ENCODE measurements around the gene TMEM131L. TPM values are rescaled to one million over a fixed set of nuclear protein-coding genes. Genes with fewer than 3 reads are reported as not detected.

TMEM131L gene
- total and polyA plus RNA-seq, 2 experiments from 2014 or later: 3.3 to 7.4 TPM

- H3K4me3 ChIP-seq: no peak overlapping the region
- H3K36me3 ChIP-seq: no peaks in the 10 kb centered on the region
- no peak for TF ChIP-seq CTCF (IDR thresholded peaks at IDR 0.05; ENCODE audit: low read depth, low read length)
- H3K27me3 ChIP-seq: no peaks in the 10 kb centered on the region
- H3K9me3 ChIP-seq (ENCODE audit: low read depth): no peaks in the 10 kb centered on the region
- no peaks in the 10 kb centered on the region for H3K4me1 ChIP-seq (ENCODE audit: low read depth)
- no peak overlapping the region for H3K27ac ChIP-seq
- no peak for DNase-seq (ENCODE audit: low read depth in 1 of 2, low spot score in 1 of 2)
Observed at GRCh38 chr4:153419673-153420278, 46.4 kb upstream of the TMEM131L start.

- Histone ChIP-seq H3K4me3 (no peak overlapping the region), H3K36me3 (no peaks in the 10 kb centered on the region), H3K9me3 (ENCODE audit: low read depth) (no peaks in the 10 kb centered on the region), H3K27ac (no peak overlapping the region), H3K4me1 (ENCODE audit: low read depth) (no peaks in the 10 kb centered on the region), H3K27me3 (no peaks in the 10 kb centered on the region)
- TF ChIP-seq CTCF (IDR thresholded peaks at IDR 0.05; ENCODE audit: low read depth, low read length): no peak
- DNase-seq (ENCODE audit: low read depth in 1 of 2, low spot score in 1 of 2): peak in 1 of 2 donors; percentile 30
Observed at GRCh38 chr4:153420361-153420760, 45.8 kb upstream of the TMEM131L start.

- Histone ChIP-seq H3K36me3 (no peaks in the 10 kb centered on the region), H3K4me1 (ENCODE audit: low read depth) (no peaks in the 10 kb centered on the region), H3K27ac (no peak overlapping the region), H3K4me3 (no peak overlapping the region), H3K9me3 (ENCODE audit: low read depth) (no peaks in the 10 kb centered on the region), H3K27me3 (no peaks in the 10 kb centered on the region)
- TF ChIP-seq CTCF (IDR thresholded peaks at IDR 0.05; ENCODE audit: low read depth, low read length): no peak
- no peak for DNase-seq (ENCODE audit: low read depth in 1 of 2, low spot score in 1 of 2)
Observed at GRCh38 chr4:153421941-153422340, 44.2 kb upstream of the TMEM131L start.

GRCh38 chr4:153426207-153426885 lies 39.8 kb upstream of the TMEM131L start:
- DNase-seq (ENCODE audit: low read depth in 1 of 2, low spot score in 1 of 2): no peak
- Histone ChIP-seq H3K9me3 (ENCODE audit: low read depth) (no peaks in the 10 kb centered on the region), H3K4me1 (ENCODE audit: low read depth) (no peaks in the 10 kb centered on the region), H3K36me3 (no peaks in the 10 kb centered on the region), H3K27me3 (no peaks in the 10 kb centered on the region), H3K27ac (no peak overlapping the region), H3K4me3 (no peak overlapping the region)
- TF ChIP-seq CTCF (IDR thresholded peaks at IDR 0.05; ENCODE audit: low read depth, low read length): no peak

GRCh38 chr4:153427363-153428071 lies 38.6 kb upstream of the TMEM131L start:
- Histone ChIP-seq H3K36me3 (no peaks in the 10 kb centered on the region), H3K27ac (no peak overlapping the region), H3K27me3 (no peaks in the 10 kb centered on the region), H3K9me3 (ENCODE audit: low read depth) (no peaks in the 10 kb centered on the region), H3K4me3 (no peak overlapping the region), H3K4me1 (ENCODE audit: low read depth) (no peaks in the 10 kb centered on the region)
- TF ChIP-seq CTCF (IDR thresholded peaks at IDR 0.05; ENCODE audit: low read depth, low read length): no peak
- DNase-seq (ENCODE audit: low read depth in 1 of 2, low spot score in 1 of 2): peak in 1 of 2 donors; percentile 66

Data from cardiac muscle cell (in vitro differentiated cells and primary cell).